ENCODE data around the gene GPR12.

DNA sequence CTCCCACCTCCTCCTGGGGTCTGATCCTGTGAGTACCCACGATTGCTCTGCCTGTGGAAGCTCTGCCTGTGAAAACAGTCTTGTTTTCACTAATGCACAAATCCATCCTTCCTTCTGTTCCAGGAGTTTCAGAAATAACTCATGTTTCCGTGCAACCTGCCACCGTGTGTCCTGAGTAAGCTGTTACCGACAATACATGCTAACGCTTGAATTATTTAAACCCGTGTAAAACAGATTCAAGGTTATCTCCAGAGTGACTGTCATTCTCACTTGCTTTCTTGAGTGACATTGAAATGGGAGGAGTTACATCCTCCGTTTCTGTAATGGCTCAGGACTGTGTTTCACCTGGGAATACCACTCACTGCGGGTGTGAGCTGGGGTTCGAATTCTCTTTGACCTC, 24.9 kb downstream of the GPR12 start:
- TF ChIP-seq ZFP41 (tag by site-specific recombination; IDR thresholded peaks at IDR 0.05; ENCODE audit: borderline replicate concordance): no peak
- TF ChIP-seq, protein P1, sequence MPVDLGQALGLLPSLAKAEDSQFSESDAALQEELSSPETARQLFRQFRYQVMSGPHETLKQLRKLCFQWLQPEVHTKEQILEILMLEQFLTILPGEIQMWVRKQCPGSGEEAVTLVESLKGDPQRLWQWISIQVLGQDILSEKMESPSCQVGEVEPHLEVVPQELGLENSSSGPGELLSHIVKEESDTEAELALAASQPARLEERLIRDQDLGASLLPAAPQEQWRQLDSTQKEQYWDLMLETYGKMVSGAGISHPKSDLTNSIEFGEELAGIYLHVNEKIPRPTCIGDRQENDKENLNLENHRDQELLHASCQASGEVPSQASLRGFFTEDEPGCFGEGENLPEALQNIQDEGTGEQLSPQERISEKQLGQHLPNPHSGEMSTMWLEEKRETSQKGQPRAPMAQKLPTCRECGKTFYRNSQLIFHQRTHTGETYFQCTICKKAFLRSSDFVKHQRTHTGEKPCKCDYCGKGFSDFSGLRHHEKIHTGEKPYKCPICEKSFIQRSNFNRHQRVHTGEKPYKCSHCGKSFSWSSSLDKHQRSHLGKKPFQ (tag by site-specific recombination; IDR thresholded peaks at IDR 0.05): no peak
- no peak for TF ChIP-seq ZNF423 (tag by site-specific recombination; IDR thresholded peaks at IDR 0.05)
- TF ChIP-seq ZNF324 (tag by site-specific recombination; IDR thresholded peaks at IDR 0.05): no peak
- no peak for TF ChIP-seq ZNF660 (tag by site-specific recombination; IDR thresholded peaks at IDR 0.05)
- TF ChIP-seq, protein P2, sequence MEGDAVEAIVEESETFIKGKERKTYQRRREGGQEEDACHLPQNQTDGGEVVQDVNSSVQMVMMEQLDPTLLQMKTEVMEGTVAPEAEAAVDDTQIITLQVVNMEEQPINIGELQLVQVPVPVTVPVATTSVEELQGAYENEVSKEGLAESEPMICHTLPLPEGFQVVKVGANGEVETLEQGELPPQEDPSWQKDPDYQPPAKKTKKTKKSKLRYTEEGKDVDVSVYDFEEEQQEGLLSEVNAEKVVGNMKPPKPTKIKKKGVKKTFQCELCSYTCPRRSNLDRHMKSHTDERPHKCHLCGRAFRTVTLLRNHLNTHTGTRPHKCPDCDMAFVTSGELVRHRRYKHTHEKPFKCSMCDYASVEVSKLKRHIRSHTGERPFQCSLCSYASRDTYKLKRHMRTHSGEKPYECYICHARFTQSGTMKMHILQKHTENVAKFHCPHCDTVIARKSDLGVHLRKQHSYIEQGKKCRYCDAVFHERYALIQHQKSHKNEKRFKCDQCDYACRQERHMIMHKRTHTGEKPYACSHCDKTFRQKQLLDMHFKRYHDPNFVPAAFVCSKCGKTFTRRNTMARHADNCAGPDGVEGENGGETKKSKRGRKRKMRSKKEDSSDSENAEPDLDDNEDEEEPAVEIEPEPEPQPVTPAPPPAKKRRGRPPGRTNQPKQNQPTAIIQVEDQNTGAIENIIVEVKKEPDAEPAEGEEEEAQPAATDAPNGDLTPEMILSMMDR (tag by site-specific recombination; IDR thresholded peaks at IDR 0.05): no peak
- TF ChIP-seq SETDB1 (IDR thresholded peaks at IDR 0.05; ENCODE audit: insufficient read length, low read length): no peak

All from HEK293 (cell line).